GM03348 (cell line): ENCODE measurements around the gene TTLL8.

Source experiments
- DNase-seq: peaks from one replicate; pipeline ENCODE4 v3.0.0; 2012; ENCODE audit warnings: low spot score

TTLL8 gene

DNA sequence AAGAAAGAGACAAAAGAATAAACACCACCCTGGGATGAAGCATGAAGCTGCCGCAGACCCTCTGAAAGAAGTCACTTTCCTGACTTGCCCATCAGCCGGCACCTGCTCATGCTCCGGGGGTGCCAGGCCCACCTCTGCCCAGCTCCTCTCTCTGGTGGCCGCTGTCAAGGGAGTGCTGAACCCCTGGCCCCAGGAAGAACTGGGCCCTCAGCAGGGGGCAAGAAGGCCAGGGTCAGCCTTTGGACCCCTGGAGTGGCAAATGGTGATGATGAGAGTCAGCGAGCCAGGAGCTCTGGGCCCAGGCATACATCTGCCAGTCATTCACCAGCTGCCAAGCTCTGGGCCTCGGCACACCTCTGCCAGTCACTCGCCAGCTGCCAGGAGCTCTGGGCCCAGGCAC lies 17.4 kb downstream of the TTLL8 start:
- DNase-seq: no peak

DNA sequence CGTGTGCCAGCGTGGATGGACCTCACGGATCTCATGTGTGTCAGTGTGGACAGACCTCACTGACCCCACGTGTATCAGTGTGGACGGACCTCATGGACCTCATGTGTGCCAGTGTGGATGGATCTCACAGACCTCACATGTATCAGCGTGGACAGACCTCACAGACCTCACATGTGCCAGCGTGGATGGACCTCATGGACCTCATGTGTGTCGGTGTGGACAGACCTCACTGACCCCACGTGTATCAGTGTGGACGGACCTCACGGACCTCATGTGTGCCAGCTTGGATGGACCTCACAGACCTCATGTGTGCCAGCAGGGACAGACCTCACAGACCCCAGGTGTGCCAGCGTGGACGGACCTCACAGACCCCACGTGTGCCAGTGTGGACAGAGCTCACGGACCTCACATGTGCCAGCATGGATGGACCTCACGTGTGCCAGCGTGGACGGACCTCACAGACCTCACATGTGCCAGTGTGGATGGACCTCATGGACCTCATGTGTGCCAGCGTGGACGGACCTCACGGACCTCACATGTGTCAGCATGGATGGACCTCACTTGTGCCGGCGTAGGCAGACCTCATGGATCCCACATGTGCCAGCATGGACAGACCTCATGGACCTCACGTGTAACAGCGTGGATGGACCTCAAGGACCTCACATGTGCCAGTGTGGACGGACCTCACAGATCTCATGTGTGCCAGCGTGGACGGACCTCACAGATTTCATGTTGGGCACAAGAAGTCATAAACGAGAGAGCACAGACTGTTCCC lies 18.2 kb downstream of the TTLL8 start:
- no peak for DNase-seq

DNA sequence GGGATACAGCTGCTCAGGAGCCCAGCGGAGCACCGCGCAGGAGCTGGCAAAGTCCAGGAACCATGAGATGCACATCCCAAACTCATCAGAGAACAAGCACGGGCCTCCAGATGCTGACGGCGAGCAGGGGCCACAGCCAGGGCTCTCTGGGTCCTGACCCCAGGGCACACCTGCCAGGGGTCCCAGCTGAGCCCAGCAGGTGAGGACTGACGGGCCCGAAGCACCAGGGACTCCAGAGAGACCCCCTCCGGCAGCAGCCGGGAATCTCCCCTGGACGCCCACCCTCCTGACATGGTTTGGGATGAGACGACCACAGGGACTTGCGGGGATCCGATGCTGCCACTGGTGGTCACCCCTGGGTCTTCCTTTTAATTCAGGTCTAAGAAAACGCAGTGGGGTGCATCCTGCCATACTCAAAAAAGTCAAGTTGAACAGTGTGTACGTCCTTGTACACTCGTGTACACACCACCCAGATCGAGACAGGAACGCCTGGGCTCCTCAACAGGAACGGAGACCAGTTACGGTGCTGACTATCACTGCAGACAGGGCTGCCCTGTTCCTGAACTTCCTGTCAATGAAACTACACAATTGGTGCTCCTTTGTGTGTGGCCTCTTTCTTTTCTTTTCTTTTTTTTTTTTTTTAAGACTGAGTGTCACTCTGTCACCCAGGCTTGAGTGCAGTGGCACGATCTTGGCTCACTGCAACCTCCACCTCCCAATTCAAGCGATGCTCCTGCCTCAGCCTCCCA lies 21.9 kb downstream of the TTLL8 start:
- DNase-seq: no peak

DNA sequence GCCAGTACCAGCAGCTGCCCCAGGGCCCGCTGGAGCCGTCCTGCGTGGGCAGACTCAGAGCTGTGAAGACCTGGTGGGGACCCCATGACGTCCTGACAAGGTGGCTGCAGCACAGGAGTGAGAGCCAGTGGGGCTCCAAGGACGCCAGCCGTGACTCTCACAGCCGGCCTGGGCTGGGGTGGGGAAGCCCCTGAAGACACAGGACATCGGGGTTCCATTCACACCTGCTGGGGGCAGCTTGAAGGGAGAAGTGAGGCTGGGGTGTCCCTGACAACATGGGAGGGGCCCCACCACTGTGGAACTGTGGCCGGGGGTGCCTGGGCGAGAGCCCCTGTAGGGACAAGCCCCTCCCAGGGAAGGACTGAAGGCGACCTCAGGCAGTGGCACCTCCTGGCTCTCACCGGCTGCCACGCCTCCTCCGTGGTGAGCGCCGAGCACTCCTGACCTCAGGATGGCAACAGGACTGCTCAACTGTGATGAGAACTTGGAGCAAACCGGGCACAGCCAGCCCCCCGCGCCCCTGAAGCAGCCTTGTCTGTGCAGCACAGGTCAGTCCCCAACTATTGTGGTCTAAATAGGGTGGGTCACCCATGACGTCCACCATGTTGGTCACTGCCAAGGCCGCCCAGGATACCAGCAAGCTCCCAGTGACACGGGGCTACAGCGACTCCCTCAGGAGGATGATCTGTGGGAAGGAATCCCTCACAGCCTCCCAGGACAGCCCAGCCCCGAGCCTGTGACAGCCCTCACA lies 22.8 kb downstream of the TTLL8 start:
- peak; percentile 4 for DNase-seq

DNA sequence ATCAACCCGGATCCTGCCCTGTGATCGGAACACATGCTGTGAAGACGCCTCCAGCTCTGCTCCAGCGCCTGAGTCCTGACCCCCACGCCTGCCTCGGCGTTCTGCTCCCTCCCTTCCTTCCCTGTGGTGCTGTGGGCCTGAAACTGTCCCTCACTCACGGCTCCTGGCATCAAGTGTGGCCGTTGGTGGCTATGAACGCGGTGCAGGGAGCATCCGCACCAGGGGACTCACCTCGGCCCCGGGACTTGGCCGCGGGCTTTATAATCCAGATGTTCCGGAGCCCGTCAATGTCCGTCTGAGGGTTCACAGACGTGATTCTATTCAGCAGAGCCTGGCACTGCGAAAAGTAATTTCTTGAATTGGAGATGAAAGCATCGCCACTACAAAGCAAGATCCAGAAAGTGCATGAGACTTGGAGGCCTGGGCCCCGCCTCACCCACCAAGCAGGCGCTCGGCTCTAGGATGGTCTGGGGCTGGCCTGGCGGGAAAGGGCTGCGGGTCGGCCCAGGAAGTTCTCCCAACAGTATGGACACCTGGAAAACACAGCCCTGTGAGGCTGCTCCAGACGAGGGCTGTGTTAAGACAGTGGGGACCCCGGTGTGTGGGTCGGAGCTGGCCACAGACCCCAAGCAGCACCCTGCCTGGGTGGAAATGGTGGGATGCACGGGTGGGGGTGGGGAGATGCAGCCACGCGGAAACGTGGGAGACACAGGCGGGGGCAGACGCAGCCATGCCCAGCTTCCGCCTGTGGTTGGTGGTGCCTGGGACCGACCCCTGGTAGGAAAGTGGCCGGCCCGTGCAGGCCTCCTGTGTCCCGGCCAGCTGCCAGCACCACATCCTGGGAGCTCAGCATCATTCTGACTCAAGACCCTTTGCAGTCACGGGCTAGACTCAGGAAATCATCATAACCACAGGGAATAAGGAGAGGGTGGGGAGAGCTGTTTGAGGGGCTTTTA lies 23.7 kb downstream of the TTLL8 start:
- peak; percentile 4 for DNase-seq

DNA sequence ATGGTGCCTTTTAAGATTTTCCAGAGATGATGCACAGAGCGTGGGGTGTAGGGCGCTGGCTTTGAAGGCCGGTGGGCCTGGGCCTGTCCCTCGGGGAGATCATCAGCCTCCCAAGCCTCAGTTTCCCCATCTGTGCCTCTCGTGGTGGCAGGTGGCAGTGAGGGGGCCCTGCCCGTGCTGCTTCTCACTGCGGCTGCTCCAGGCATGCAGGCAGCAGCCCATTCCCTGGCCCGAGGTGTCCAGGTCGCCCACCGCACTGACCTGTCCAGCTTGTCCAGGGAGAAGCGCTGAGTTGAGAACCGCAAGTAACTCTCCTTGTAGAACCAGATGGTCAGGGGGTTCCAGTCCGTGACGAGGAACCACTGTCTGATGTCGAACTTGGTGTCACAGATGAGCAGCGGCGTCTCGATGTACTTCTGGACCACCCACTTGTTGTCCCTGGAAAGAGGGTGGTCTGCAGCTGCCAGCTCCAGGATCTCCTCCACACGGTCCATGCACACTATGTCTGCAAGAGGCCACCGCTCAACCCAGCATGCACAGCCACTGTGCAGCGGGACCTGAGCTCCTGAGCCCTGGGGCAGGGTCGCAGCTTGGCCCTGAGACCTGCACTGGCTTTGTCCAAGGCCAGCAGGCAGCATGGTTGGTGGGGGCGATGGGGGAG lies 25.0 kb downstream of the TTLL8 start:
- peak; percentile 4 for DNase-seq

DNA sequence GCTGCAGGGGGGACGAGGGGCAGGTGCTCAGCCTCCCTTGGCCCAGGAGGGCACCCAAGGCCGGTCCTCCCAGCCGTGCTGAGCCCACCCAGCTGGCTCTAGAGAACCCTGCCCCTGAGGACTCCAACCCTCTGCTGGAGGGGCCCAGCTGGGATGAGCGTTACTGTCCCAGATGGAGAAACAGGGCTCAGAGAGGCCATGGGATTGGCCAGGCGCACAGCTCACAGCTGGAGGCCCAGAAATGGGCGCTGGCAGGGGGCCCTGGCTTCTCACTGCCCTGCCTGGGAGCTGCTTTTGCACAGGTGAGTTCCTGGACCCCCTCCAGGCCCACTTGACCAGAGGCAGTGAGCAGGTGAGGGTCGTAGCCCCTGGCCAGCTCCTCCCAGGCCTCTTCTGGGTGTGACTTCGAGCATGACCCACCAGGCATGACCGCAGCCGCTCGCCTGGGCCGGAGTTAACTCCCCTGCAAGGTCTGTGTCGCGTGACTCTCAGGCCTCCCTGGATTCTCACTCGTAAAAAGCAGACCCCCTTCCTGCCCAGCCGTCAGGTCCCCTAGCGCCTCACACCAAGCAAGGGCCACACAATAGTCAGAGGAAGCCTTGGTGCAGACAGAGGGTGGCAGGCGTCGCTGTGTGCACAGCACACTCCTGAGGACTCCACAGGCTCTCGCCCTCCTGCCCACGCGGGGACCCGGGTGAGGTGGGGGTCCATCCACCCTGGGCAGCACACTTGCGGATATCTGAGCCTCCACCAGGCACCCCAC lies 25.8 kb downstream of the TTLL8 start:
- DNase-seq: peak; percentile 7

DNA sequence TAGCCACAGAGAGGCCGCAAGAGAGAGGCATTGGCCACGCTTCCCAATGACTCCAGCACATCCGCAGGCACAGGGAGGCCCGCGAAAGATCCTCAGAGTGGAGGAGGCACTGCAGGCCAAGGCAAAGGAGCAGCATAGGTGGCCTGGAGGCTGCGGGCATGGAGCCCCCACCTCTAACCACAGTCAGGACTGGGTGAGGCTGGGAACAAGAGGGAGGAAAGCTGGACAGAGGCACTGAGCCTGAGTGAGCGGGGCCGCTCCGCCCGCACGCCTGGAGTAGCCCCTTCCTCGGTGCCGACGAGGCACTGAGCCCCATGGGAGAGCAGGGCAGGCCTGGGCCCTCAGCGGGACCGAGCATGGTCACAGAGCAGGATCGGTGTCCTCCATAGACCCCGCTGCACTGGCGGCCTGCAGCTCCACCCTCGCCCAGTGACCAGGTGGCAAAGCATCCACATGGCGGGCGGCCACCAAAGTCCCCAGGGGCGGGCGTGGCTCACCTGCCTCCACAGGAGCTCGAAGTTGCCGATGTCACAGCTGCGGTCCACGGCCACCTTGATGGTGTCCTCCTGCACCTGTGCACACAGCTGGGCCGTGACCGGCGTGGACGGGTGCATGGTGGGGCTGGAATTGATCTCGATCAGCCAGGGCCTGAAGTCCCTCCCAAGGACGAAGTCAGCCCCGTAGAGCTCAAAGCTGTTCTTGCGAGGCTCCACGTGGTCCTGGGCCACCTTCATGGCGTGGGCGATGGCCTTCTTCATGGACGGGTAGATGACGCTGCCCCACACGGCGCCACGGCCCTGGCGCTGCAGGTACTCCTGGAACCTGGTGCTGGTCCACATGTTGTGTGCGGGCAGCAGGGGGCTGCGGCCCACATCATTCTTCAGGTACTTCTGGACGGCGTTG lies 26.7 kb downstream of the TTLL8 start:
- peak; percentile 11 for DNase-seq

DNA sequence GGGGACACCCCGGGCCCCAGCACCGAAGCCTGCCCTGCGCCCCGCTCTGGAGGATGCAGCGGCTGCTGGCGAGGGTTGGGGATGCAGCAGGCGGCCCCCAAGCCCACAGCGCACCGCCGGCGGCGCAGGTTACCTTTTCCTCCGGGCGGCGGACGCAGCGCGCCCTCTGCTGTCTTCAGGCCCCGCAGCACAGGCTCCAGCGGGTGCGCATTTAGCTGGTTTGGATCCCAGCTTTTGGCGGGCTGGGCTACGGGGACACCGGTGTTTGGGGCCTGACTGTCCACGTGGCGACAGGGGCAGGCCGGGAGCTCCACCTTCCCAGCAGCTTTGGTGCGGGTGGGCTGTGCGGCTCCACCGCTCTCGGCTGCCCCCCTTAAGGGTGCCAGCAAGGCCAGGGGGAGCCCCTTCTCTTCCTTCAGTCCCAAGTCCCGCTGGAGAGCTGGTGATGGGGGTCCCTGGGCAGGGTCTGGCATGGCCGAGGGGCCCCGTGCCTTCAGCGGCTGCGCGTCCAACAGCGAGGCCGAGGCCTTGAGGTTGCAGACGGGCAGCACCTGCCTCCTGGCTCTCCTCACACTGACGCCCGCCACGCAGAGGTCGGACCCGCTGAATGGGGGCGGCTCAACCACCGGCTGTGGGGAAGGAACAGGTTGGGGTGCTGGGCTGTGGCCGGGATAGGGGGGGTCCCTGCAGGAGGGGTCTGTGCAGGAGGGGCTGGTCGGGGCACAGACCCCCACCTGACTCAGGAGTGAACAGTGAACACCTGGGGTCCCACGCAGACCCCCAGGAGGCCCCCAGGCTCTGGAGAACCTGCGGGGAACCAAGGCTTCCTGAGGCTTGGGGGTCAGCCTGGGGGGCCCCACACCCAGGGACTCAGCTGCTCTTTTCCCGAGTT lies 27.6 kb downstream of the TTLL8 start:
- DNase-seq: peak; percentile 92

DNA sequence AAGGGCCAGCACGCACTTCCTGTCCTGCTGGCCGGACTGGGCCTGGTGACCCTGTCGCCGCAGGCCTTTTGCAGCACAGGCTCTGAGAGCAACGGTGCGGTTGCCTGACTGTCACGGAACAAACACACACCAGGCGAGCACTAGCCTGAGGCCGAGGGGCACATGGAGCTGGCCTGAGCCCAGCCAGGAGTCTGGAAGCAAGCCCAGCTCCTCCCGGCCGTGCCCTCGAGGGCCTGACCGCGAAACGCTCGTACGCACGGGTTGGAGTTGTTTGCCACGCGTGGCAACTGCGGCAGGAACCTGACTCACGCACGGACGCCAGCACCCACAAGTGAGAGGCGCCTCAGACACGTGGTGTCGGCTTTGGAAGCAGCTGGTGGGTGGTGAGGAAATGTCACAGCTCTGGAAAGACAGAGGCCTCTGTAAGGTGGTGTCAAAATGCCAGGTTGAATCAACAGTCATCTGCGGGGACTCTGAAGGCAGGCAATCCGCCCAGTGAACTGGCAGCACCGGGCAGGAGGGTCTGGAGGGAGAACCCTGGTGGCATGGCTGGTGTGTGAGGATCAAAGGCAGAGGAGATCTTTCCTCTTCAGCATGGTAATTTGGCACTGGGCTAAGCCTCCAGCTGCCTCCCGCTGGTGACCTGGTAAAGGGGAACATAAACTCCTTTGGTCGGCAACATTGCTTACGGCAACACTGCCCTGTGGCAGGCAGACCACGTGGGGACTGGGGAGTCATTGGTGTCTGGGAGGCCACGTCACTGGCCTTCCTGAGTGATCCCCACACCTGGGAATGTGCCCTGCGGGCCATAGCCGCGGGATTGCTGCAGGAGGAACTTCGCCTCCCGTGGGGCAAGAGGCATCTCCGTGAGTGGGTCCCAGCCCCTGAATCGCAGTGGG lies 30.2 kb downstream of the TTLL8 start:
- DNase-seq: peak; percentile 10

DNA sequence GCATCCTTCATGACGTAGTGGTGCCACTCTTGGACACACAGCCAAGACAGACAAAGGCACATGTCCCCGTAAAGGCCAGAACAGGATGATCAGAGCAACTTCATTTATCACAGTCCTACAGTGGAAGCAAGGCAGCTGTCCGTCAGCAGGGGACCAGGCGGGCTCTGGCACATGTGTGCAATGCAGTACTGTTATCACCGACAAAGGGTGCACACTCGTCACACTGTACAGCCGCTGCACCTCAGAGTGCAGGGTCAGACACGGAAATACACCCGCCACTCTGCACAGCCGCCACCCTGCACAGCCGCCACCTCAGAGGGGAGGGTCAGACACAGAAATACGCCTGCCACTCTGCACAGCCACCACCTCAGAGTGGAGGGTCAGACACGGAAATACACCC lies 32.1 kb downstream of the TTLL8 start:
- DNase-seq: no peak

DNA sequence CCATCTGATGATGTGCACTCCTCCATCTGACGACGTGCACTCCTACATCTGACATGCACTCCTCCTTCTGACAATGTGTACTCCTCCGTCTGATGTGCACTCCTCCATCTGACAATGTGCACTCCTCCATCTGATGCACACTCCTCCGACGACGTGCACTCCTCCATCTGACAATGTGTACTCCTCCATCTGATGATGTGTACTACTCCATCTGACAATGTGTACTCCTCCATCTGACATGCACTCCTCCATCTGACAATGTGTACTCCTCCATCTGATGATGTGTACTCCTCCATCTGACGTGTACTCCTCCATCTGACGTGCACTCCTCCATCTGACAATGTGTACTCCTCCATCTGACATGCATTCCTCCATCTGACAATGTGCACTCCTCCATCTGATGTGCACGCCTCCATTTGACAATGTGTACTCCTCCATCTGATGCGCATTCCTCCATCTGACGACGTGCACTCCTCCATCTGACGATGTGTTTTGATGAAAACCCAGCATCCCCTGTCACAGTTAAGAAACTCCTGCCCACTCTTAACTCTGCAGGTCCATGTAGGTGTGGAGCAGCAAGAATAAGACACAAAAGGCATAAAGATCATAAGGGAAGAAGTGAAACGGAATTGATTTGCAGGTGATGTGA lies 35.8 kb downstream of the TTLL8 start:
- DNase-seq: no peak

DNA sequence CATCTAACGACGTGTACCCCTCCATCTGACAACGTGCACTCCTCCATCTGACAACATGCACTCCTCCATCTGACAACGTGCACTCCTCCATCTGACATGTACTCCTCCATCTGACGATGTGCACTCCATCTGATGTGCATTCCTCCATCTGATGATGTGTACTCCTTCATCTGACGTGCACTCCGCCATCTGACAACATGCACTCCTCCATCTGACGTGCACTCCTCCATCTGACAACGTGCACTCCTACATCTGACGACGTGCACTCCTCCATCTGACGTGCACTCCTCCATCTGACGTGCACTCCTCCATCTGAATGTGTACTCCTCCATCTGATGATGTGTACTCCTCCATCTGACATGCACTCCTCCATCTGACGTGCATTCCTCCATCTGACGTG lies 37.5 kb downstream of the TTLL8 start:
- DNase-seq: no peak

DNA sequence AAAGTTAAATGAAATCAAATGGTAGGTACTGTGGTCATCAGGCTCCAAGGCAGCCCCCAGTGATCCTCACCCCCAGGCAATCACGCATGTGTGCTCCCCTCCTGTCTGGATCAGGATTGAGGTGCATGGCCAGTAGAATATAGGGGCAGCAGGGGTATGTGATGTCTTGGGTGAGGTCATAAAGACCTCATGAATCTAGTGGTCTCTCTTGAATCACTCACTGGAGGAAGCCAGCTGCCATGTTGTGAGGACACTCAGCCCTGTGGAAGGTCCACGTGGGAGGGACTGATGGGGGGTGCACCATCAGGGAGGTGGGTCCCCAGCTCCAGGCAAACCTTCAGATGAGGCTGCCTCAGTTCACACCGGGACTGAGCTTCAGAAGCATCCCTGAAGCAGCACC lies 38.8 kb downstream of the TTLL8 start:
- DNase-seq: no peak

DNA sequence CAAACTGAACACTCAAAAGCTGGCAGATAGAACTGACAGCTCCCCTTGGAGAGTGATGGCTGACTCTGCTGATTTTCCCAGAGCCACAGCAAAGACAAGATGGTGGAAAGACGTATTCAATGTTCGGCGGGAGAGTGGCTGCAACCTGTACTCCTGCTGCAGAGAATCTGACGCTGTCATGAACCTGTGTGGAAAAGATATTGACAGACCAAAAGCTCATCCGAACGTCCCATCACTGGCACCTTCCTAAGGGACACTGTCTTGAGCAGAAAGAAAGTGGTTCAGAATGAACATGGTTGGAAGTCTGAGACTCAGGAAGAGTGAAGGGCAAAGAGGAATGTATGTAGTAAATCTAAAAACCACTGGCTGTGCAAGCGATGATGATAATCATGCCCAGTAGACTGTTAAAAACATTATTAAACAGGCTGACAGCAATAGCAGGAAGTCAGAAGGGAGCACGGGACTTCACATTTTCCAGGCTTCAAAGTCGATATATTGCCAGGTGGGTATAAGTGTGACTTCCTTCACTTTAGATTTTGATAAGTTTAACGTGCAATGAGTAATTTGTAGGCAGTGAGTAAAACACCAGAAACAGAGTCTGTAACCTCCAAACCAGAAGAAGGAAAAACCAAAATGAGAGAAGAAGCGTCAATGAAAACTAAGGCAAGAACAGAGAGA lies 39.4 kb downstream of the TTLL8 start:
- no peak for DNase-seq

DNA sequence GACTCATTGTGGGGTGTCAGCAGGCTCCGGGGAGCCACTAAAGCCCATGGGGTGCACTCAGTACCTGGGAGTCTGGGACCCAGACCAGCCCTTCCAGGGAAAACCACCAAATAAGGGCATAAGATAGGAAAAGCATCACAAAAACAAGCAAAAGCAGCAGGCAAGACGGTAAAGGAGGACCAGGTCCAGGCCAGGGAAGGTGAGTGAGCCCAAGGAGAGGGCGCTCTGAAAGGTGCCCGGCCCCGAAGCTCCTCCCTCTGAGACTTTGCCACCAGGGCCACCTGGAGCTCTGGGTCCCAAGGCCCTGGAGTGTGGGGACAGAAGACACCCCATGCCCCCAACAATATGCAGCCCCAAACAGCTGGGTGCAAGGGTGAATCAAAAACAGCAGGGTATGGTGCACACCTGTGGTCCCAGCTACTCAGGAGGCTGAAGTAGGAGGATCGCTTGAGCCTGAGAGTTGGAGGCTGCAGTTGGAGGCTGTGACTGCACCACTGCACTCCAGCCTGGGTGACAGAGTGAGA lies 40.3 kb downstream of the TTLL8 start:
- no peak for DNase-seq
